Sigmoid colon (tissue), 4 donors: ENCODE measurements around the gene MAPKBP1.

Experiments used
- POLR2AphosphoS5 ChIP-seq, 4 donors: sonication (generic); formaldehyde crosslinking; IDR thresholded peaks; one replicate each; pipeline ENCODE4 v1.6.1; 2017; ENCODE audit warnings: antibody characterized with exemption in 4 of 4
- TF ChIP-seq, protein P1 (sequence below), 4 experiments: fragments of 450-650 bp in 3 of 4; fragments of 200-600 bp in 1 of 4; IDR thresholded peaks; one replicate each; pipeline ENCODE4 v1.5.1; 2016 to 2019; ENCODE audit warnings: antibody characterized with exemption in 4 of 4, mild to moderate bottlenecking in 3 of 4, moderate library complexity in 2 of 4

DNA sequence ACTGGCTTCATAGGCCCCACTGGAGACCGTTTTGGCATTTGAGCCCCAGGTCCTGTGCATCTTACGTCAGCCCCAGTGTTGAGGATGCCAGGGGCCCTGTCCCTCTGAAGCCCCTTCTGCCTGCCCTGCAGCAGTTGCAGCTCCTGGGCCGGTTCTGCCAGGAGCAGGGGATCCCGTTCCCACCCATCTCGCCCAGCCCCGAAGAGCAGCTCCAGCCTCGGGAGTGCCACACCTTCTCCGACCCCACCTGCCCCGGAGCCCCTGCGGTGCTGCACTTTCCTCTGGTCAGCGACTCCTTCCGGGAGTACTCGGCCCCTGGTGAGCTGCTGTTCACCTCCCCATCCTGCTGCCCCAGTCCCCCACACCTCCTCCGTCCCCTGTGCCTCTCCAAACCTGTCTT lies 72.9 kb downstream of the MAPKBP1 start:
- TF ChIP-seq, protein P1, sequence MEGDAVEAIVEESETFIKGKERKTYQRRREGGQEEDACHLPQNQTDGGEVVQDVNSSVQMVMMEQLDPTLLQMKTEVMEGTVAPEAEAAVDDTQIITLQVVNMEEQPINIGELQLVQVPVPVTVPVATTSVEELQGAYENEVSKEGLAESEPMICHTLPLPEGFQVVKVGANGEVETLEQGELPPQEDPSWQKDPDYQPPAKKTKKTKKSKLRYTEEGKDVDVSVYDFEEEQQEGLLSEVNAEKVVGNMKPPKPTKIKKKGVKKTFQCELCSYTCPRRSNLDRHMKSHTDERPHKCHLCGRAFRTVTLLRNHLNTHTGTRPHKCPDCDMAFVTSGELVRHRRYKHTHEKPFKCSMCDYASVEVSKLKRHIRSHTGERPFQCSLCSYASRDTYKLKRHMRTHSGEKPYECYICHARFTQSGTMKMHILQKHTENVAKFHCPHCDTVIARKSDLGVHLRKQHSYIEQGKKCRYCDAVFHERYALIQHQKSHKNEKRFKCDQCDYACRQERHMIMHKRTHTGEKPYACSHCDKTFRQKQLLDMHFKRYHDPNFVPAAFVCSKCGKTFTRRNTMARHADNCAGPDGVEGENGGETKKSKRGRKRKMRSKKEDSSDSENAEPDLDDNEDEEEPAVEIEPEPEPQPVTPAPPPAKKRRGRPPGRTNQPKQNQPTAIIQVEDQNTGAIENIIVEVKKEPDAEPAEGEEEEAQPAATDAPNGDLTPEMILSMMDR (IDR thresholded peaks at IDR 0.05) = no peak
- TF ChIP-seq POLR2AphosphoS5 (IDR thresholded peaks at IDR 0.05) = no peak
